AG10803 (cell line): ENCODE data around the gene CHPF.

Experiments used
- DNase-seq: peaks from one replicate; pipeline ENCODE4 v3.0.0; 2010; ENCODE audit warnings: low read depth
- H3K4me3 ChIP-seq: 2 replicates; pipeline ENCODE4 v1.5.1; 2011; ENCODE audit warnings: mild to moderate bottlenecking, low read length, control low read depth
- TF ChIP-seq, protein P1 (sequence below): conservative IDR thresholded peaks from 2 replicates; pipeline ENCODE4 v1.5.1; 2011; ENCODE audit warnings: mild to moderate bottlenecking, low read length, control low read depth, inconsistent platforms

Gene CHPF

DNA sequence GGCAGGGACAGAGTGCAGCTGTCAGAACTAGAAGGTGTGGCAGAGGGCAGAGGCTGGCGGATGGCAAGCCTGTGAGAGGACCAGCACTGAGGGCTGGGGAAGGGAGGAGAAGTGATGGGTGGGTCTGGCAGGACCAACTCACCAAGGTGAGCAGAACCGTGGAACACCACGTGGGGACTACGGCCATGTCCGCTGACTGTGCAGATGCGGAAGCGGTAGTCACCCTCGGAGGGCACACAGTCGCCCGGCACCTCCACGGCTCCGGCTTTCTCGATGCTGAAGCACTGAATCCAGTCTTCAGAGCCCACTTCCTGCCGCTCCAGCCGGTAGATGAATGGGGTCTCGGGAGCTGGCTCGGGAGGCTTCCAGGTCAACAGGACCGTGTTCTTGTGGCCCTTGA is 23.5 kb upstream of the CHPF start:
- TF ChIP-seq, protein P1, sequence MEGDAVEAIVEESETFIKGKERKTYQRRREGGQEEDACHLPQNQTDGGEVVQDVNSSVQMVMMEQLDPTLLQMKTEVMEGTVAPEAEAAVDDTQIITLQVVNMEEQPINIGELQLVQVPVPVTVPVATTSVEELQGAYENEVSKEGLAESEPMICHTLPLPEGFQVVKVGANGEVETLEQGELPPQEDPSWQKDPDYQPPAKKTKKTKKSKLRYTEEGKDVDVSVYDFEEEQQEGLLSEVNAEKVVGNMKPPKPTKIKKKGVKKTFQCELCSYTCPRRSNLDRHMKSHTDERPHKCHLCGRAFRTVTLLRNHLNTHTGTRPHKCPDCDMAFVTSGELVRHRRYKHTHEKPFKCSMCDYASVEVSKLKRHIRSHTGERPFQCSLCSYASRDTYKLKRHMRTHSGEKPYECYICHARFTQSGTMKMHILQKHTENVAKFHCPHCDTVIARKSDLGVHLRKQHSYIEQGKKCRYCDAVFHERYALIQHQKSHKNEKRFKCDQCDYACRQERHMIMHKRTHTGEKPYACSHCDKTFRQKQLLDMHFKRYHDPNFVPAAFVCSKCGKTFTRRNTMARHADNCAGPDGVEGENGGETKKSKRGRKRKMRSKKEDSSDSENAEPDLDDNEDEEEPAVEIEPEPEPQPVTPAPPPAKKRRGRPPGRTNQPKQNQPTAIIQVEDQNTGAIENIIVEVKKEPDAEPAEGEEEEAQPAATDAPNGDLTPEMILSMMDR, result no peak
- DNase-seq, result no peak

DNA sequence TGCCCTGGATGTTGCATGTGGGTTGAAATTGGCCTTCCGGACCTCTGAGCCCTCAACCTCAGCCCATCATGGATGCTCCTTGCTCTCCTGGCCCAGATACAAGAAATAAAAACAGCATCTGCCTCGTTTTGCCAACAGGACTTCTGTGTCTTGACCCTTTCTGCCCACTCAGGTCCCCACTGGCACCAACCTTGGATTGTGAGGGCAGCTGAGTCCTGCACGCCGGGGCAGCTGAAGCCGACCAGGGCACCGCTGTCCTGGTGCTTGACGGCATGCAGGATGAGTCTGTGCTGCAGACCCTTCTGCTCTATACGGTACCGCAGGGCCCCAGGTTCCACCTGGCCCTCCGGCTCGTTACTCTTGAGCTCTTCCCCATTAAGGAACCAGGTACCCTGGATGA is 23.0 kb upstream of the CHPF start:
- TF ChIP-seq, protein P1, result no peak
- no peak overlapping the region for H3K4me3 ChIP-seq
- no peak for DNase-seq

More for the DNA sequence above, 23.5 kb upstream of the CHPF start:
- H3K4me3 ChIP-seq, result no peak overlapping the region

DNA sequence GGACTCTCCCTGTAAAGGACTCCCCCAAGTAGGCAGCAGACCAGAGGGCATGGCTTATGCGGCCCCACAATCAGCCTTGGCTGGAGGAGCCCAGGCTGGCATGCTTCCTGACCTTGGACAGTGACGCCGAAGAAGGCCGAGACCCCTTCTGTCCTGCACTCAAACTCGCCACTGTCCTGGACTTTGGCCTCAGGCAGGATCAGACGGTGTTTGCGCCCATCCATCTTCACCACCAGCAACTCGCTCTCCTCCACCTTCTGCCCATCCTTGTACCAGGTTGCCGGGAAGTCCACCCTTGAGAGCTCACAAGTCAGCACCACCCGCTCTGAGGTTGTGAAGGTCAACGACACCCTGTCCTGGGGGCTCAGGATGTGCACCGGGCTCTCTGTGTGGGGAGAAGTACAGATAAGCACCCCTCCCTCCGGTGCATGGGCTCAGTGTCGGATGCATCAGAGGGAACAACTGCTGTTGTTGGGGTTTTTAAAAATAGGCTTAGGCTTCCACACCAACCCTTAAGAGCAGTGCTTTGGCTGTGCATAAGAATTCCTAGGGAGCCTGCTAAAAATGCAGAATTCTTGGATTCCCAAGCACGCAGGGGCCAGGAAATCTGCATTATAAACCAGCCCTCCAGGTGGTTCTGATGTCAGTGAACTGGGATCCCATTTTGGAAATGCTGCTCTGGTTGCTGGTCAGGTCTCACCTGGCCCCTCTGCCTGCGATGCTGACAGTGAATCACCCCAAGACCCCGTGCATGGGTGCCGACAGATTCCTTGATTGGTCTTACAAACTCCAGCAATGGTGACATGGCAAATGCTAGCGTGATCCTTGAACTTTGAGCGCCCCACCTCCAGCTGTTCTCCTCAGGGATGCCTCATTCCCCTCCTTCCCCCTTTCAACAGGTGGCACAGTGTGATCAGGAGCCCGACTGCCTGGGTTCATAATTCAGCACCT is 21.8 kb upstream of the CHPF start:
- no peak overlapping the region for H3K4me3 ChIP-seq
- DNase-seq, result no peak
- TF ChIP-seq, protein P1, result no peak

DNA sequence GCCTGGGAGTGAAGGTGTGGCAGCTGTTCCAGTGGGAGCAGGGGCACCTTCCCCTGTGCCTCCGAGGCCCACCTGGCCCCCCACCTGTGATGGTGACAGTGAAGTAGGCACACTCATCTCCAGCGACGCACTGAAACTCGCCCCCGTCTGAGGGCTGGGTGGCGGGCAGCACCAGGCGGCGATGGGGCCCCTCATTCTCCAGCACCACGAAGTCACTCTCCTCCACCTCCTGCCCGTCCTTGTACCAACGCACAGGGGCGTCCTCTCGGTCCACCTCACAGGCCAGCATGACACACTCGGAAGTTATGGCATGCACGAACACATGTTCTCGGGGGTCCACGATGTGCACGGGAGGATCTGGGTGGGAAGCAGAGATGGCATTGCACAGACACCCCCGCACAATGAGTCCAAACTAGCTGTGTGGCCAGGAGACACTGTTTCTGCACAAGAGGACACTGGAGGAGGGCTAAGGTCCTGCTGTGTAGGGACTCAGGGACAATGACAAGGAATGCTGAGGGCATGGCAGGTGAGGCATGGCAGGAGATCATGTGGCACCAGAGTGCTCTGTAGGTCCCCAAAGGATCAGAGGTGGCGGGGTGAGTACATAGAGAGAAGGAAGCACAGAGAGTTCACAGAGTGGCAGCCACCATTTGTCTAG is 19.8 kb upstream of the CHPF start:
- no peak overlapping the region for H3K4me3 ChIP-seq
- DNase-seq, result no peak
- TF ChIP-seq, protein P1, result no peak

DNA sequence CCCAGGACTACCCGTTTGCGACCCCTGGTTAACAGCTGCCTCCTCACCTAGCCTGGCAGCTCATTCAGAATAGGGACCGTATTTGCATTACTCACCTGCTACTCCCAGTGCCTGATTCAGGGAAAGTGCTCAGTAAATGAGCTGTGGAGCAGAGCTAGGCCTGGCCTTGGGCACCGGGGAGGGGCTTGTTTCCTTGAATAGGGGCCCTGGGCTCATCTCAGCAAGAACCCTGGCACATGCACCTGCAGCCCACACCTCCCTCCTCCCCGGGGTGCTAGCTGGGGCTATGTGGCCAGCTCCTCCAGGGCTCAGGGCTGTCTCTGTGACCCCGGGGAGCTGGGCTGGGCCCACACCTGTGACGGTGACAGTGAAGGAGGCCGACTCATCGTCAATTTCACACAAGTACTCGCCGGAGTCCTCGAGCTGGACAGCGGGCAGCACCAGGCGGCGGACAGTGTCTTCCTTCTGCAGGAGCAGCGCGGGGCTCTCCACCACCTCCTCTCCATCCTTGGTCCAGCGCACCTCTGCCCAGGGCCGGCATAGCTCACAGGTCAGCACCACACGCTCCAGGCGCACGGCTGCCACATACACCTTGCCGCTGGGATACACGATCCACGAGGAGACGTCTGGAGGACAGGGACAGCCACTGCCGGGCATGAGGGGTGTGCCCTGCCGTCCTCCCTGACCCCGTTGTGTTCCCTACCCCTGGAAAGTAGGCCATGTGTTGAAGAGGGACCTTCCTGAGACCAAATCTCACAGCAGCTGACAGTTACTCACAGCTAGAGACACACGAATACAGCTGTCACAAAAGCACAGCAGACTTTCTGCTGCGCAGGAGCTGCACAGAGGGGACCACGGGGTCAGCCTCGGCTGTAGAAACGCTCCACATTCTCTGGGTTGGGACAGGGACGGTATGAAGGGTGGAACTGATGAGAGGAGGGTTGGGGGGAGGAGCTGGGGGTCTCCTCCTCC is 18.7 kb upstream of the CHPF start:
- H3K4me3 ChIP-seq, result no peak overlapping the region
- TF ChIP-seq, protein P1, result no peak

DNA sequence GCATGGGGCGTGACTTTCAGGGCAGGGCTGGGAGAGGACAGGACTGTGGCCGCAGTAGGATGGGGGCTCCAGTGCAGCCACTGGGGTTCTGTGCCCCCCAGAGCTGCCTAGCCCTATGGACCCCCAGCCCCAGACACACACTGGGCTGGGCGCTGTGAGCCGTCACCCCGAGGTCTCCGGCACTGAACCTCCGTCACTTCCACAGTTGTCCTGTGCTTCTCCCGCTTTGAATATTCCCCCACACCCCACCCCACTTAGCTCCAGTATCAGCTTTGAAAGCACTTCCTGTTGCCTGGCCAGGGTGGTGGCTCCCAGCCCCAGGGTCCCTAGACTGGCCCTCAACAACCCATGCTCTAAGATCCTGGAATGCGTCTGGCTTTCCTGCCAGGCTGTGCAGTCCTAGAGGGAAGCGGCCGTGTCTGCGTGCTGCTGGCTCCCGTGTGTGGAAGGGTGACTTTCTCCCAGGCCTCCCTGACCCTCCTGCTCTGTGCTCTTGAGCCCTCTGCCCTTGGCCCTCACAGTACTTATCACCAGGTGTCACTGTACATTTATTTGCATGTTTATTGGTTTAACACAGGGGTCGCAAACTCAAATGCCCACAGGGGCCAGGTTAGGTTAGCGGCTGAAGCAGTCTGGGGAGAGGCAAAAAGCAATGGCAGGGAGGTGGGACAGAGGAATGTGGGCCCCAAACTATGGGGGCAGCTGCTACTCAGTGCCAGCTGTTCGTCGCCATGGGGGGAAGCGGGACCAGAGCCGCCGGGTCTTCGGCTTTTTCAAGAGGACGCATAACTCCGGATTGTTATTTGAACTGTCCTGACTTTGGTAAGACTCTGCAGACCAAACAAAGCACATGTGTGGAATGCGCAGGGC is 17.8 kb upstream of the CHPF start:
- TF ChIP-seq, protein P1, result no peak

More for the DNA sequence above, 18.7 kb upstream of the CHPF start:
- no peak for DNase-seq

More for the DNA sequence above, 17.8 kb upstream of the CHPF start:
- no peak overlapping the region for H3K4me3 ChIP-seq
- no peak for DNase-seq
